NCI-H69 (cell line): ENCODE measurements around the gene LY6G6C.
"Not testable (repeated sequence)": the region's sequence is repeated elsewhere in the genome, so short reads cannot be mapped to it uniquely, and the experiment has no call there.

Source experiments
- DNase-seq: peaks from one replicate; lab custom pipeline; 2025; lab: John Stamatoyannopoulos, UW

Gene LY6G6C

DNA sequence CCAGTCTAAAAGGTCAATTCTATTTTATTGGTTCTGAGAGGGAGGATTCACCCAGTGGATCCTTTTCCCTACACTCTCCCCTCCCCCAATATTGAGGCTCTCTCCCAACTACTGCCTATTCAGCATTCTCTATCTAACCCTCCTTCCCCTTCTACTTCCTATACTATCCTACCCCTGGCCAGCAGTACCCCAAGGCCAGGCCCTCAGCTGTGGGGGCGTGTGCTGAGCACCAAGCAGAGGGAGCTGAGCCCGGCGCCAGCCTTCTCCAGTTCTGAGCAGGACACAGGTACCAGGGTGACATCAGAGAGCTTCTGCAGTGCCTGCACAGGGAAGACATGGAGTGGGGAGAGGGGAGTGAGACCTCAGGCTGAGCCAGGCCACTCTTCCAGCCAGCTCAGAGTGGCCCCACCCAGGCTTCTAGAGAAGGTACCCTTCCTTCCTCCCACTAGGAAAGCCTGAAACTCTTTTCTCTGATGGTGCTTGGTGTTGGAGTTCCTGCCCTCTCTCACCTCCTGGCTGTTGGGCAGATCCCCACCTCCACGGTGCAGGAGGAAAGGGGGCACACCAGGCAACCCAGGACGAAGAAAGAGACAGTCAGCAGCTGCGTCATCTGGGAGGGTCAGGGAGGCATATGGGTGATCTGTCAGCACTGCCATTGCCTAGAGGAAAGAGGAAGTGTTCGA, 5.6 kb upstream of the LY6G6C start:
- no peak for DNase-seq

DNA sequence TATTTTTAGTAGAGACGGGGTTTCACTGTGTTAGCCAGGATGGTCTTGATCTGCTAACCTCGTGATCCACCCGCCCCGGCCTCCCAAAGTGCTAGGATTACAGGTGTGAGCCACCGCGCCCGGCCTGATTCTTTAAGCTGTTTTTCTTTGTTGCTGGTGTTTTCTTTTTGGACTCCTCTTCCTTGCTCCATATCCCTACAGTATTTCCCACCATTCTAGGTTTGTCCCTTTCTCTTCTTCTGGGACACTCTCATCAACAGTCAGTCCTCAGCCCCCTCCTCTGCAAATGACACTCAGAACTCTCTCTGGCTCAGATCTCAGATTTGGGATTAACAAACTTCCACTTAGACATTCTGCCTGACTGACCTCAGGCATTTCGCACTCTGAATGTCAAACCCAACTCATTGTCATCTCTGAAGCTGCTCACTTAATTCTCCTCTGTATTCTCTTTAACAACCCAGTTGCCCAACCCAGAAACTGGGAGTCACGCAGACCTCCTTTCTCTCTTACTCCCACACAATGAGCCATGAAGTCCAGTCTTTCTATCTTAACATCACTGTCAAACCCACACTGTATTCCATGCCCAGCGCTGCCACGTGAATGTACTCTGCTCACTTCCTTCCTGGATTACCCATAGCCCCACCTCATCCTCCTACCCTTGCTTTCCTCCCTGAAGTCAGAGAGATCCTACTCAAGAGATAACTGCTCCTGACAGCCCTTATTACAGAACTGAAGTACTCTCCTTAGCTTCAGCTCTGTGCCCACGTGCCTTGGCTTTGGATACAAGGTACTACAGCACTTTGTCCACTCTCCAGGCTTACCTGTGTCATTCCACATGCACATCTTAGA, 4.2 kb upstream of the LY6G6C start:
- DNase-seq, result no peak

DNA sequence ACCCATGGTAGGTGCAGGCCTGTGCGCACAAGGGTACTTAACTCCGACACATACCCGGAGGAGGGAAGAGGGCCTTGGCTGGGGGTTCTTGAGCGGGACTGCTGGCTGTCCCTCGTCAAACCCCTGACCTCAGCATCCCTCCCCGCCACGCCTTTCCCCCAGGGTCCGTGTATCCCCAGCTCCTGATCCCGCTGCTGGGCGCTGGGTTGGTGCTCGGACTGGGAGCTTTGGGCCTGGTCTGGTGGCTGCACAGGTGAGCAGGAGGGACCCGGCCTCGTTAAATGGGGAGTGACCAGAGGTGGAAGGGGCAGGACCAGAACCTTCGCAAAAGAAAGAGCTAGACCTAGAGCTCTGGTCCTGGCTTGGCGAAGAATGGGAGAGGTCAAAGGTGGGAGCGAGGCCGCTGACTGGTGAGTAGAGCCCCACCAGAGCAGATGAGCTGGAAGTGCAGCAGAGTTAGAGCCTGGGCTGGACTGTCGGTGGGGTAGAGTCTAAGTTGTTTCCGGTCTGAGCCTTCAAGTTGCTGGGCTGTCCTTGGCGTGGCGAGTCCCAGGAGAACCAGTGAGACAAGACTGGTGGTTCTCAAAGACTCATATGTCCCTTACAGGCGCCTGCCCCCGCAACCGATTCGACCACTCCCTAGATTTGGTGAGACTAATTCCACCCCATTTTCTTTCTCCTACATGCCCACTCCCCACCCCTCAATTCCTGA, 2.6 kb upstream of the LY6G6C start:
- DNase-seq, result no peak

DNA sequence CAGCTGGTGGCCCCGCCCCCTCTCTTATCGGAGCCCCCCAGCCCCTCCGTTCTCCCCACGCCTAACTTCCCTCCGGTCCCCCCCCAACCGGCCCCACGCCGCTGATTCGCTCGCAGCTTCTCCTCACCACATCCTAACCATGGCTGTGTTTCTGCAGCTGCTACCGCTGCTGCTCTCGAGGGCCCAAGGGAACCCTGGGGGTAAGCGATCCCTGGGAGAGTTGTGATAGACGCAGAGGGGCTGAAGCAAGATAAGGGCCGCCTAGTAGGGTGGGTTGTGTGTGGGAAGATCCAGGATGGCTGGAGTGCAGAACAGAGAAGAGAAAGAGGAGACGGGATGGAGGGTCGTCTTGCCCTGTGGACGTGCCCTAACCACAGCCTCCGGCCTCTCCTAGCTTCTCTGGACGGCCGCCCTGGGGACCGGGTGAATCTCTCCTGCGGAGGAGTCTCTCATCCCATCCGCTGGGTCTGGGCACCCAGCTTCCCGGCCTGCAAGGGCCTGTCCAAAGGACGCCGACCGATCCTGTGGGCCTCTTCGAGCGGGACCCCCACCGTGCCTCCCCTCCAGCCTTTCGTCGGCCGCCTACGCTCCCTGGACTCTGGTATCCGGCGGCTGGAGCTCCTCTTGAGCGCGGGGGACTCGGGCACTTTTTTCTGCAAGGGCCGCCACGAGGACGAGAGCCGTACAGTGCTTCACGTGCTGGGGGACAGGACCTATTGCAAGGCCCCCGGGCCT, 1.9 kb upstream of the LY6G6C start, which contains the start of gene MPIG6B:
TSS of gene MPIG6B (plus strand) at position 129 of the 735 bp plus-strand sequence. CDS start at position 140, 11 bp downstream.
- DNase-seq, result no peak

DNA sequence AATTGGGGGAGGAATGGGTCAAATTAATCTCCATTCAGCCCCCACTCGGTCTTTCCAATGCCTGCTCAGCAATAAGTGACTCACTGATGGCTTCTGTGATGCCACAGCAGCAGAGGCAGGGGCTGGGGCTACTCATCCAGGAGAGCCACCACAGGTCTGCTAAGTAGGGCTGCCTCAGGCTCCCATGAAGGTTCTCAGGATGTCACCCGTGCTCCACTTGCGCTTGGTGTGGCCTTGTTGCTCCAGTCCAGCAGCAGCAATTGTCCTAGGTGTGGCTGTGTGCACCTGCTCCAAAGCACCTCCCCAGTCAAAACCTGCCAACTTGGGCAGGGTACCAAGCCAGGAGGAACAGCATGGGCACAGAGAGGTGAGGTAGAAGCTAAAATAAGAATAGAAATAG, 627 bp upstream of the LY6G6C start:
- DNase-seq, result no peak

DNA sequence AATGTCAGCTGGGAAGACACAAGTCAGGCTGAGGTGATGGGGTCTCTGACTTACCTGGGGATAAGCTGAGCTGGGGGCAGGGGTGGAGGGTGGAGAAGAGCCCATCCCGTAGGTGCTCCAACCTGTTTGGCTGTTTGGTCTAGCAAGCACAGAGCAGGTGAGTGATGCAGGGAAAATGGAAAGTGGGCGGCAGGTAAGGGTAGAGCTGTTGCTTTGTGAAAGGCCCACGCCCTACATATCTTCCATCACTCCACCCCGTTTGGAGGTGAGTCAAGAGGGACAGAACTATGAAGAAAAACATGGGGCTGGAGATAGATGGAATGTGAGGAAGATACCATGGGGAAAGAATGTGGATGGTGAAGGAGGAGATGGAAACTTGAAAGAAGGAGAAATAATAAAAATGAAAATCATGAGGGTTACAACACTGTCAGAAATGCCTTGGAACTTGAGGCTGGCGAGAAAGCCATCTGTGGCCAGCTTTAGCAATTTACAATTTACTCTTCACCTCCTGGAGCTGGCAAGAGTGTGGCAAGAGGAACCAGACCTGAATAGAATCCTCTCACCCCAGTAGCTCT, 1.3 kb downstream of the LY6G6C start:
- DNase-seq, result no peak

DNA sequence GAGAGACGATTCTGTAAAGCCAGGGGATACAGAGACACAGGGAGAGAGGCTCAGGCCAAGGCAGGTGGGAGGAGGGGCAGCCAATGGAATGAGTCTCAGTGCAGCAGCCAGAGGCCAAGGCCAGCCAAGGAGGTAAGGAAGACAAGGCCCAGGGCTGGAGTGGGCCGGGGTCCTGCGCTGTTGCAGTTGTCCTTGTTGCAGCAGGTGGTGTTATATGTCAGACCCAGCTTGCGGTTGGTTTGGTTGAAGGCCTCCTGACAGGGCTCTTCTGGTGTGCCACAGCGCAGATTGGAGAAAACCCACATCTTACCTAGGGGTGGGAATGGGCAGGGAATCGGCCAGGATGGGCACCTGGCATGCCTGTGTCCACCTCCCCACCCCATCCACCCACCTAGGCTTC, 2.5 kb downstream of the LY6G6C start:
- no peak for DNase-seq

DNA sequence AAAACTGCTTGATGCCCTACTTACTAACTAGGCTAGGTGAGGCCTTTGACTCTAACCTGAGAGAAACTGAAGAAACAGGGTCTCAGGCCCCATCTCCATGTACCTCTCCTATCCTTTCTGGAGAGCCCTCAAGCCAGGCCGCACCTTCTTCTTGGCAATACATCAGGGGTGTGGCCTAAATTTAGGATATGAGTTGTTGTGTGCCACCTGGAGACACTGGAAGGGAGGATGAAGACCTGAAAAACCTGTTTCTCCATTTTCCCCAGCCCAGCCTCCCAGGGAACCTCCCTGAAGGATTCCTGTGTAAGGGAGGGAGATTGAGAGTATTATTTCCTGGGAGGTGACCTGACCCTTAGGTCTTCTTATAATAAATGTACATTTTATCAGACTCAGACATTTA, 3.3 kb downstream of the LY6G6C start:
- DNase-seq, result no peak

DNA sequence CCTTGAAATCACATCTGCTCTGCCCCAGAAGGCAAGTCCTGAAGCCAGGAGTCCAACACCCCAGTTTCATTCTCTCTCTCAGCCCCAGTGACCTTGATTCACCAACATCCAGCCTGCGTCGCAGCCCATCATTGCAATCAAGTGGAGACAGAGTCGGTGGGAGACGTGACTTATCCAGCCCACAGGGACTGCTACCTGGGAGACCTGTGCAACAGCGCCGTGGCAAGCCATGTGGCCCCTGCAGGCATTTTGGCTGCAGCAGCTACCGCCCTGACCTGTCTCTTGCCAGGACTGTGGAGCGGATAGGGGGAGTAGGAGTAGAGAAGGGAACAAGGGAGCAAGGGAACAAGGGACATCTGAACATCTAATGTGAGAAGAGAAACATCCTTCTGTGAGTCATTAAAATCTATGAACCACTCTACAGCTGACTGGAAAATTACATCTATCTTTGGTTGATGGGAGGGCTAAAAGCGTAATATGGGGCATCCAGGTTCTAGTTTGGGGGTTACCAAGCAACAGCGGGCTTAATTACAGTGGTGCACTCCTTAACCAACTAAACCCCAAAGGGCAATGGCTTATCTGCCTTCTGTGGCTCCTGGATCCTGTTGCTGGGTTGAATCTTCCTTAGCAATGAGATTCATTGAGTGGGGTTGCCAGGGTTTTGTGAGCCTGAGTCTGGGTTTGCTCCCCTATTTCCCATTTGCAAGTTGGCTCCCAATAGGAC, 3.9 kb downstream of the LY6G6C start:
- peak; percentile 71 for DNase-seq

DNA sequence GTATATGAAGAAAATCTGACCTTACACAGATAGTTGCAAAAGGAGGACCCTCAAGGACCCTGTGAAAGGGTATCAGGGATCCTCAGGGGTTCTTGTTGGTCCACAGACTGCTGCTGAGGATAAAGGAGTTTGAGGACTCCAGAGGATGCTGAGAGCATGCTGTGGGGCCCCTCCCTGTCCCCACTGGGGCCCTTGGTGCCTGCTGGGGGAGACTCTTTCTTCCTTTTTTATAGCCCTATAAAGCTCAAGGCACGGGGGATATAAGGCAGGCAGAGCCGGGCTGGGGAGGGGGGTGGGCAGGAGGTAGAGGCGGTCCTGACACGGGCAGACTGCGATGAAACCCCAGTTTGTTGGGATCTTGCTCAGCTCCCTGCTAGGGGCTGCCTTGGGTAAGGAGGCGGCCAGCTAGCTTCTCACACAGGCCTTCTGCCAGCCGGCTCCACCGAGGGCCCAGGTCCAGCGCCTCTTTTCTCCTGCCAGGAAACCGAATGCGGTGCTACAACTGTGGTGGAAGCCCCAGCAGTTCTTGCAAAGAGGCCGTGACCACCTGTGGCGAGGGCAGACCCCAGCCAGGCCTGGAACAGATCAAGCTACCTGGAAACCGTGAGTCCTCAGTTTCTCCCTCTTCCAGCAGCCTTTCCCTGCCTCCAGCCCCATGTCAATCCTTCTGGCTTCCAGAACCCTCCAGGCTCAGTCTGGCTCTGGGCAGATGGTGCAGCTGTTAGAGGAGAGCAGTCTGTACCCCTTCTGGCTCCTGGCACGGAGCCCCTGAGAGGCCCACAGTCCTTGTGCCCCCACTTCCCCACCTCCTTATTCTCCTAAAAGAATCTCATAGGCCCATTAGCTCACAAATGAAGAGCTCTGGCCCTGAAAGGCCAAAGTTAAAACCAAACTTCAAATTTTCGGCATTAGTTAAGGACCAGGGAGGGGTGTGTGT, 6.3 kb downstream of the LY6G6C start, which contains the start of gene LY6G6D:
TSS of gene LY6G6D (plus strand) at position 327 of the 937 bp plus-strand sequence. CDS start at position 335, 8 bp downstream.
- DNase-seq, result peak; percentile 40

DNA sequence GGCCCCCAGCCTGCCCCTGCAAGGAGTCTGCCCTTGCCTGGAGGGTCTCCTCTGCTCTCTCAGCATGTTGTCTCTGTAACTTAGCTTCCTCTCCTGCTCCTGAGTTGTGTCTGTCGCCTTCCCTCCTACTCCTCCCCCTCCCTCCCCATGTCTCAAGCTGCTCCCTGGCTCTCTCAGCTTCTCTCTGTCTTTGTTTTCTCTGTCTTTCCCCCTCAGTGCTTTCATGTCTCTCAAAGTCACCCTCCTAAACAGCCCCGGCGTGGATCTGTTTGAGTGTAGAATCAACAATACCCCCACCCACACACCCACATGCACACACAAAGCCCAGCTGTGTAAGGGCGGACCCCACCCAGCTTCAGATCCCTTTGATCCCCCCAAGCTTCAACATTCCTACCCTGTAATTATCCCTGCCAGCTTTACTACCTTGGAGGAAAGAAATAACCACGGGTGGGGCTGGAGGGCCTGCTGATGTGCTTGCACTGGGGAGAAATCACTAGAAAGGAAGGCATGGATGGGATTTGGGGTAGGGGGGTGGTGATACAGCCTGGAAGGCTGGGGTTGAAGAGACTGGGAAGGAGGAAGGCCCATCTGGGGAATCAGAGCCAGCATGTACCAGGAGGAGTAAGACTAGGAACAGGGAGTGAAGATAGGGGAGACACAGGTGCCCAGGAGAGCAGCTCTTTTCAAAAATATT, 7.4 kb downstream of the LY6G6C start:
- peak; percentile 99 for DNase-seq

DNA sequence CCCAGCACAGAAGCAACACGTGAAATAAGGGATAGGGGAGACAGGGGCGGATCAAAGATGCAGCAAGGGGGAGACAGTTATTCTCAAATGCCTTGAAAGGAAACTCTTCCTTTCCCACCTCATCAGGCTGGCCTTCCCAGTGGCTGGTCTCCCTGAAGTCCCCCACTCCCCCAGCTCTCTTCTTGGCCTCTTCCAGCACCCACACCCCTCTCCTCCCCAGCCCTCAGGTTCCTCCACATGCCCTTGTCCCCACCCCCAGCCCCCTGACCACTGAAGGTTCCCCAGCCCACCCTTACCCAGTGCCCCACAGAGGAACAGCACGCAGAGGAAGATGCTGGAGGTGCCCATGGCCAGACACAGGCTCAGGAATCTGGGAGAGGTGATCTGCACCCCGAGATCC, 8.1 kb downstream of the LY6G6C start:
- peak; percentile 41 for DNase-seq

DNA sequence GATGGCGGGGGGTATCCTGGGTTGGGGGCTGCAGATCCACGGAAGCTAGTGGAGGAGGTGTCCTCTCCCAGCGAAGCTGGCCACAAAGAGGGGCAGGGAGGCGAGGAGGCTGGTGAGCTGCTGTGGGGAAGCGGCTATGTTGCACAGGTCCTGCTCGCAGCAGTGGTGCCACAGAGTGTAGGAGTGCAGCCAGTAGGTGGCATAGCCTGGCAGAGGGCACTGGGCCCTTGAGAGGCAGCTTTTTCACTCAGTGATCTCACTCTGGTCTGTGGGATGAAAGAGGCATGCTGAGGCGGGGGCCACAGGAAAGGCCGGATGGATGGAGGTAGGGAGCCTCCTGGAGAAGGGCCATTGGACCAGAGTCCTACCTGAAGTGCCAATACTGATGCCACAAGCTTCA, 9.2 kb downstream of the LY6G6C start:
- peak; percentile 51 for DNase-seq

DNA sequence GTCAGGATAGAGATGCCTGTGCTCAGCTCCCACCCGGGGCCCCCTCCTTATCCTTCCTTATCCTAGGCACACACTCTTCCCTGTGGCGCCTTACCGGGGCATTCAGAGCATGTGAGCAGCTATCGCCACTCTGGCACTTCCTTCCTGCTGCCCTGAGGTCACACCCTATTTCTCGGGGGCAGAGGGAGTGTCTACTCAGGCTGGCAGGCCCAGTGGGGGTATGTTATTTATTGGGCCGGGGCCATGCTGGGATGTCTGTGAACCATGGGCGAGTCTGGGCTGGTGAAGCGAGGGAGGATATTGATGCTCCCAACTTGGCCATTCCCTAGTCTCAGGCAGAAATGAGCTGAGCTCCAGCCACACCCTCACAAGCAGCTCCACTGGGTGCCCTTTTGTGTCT, 10.3 kb downstream of the LY6G6C start:
- DNase-seq, result peak; percentile 86

DNA sequence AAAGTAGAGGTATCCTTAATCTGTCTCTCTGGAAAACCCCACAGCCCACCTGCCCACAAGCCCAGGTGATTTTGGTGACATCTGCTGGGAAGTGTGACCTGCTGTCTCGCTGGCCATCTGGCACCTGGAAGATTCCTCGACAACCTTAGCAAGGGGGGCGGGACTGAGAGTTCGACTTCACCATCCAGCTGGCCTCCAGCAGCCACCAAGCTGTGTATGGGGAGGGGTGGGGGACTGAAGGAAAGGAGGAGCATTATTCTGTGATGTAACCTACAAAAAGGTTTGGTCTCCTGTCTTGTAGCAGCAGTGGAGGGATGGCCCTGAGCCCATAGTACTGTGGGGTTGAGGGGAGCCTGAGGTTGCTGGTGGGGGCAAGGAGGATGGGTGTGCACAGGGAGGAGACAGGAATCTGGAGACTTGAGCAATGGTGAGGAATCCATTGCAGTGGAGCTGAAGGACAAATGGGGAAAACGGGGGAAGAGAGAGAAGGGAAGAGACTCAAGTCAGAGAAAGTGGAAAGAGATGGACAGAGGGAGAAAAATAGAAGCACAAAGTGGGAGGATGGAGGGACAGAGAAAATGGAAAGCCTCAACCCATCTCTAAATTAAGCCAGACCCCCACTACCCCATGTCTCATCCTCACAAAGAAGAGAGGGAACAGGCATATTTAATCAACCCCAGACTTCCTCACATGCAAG, 10.9 kb downstream of the LY6G6C start:
- DNase-seq, result peak; percentile 69

DNA sequence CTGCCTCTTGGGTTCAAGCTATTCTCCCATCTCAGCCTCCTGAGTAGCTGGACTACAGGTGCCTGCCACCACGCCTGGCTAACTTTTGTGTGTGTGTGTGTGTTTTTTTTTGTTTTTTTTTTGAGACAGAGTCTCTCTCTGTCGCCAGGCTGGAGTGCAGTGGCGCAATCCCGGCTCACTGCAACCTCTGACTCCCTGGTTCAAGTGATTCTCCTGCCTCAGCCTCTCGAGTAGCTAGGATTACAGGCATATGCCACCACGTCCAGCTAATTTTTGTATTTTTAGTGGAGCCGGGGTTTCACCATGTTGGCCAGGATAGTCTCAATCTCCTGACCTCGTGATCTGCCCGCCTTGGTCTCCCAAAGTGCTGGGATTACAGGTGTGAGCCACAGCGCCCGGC, 12.4 kb downstream of the LY6G6C start:
- DNase-seq, result not testable (repeated sequence)

DNA sequence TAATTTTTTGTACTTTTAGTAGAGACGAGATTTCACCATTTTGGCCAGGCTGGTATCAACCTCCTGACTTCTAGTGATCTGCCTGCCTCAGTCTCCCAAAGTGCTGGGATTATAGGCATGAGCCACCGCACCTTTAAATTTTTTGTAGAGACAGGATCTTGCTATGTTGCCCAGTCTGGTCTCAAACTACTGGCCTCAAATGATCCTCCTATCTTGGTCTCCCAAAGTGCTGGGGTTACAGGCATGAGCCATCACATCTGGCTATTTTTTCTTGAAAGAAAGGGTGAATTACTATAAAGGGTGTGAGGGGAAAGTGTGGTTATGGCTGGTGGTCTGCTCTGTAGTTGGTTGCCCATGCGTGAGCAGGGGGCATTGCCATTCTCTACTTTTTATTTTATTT, 13.3 kb downstream of the LY6G6C start:
- DNase-seq, result no peak

DNA sequence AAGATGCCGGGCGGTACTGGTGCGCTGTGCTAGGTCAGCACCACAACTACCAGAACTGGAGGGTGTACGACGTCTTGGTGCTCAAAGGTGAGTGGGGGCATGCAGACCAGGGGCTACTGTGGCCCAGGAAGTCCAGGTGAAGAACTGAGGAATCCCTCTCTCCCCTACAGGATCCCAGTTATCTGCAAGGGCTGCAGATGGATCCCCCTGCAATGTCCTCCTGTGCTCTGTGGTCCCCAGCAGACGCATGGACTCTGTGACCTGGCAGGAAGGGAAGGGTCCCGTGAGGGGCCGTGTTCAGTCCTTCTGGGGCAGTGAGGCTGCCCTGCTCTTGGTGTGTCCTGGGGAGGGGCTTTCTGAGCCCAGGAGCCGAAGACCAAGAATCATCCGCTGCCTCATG, 13.8 kb downstream of the LY6G6C start:
- DNase-seq, result no peak
